HuH-7 (cell line): ENCODE data around the gene IFT81.
"Not testable (repeated sequence)": the region's sequence is repeated elsewhere in the genome, so short reads cannot be mapped to it uniquely, and the experiment has no call there.

Experiments used
- DNase-seq: peaks from one replicate; pipeline ENCODE4 v3.0.0; 2011; ENCODE audit warnings: low spot score

Gene IFT81

GRCh38 chr12:110108309-110109036, 15.7 kb upstream of the IFT81 start:
- no peak for DNase-seq

GRCh38 chr12:110109037-110109836, 14.9 kb upstream of the IFT81 start:
- DNase-seq: no peak

- DNase-seq: no peak
These were observed 14.2 kb upstream of the IFT81 start for GRCh38 chr12:110109837-110110535.

- DNase-seq: no peak
These were observed 12.5 kb upstream of the IFT81 start for GRCh38 chr12:110111476-110112334.

- DNase-seq: no peak
These were observed 11.9 kb upstream of the IFT81 start for GRCh38 chr12:110112335-110112660.

- DNase-seq: no peak
These were observed 9.6 kb upstream of the IFT81 start for GRCh38 chr12:110114528-110114937.

- no peak for DNase-seq
These were observed 8.5 kb upstream of the IFT81 start for GRCh38 chr12:110115675-110116074.

- no peak for DNase-seq
These were observed 7.5 kb upstream of the IFT81 start for GRCh38 chr12:110116623-110117022.

GRCh38 chr12:110117210-110117609, 6.9 kb upstream of the IFT81 start:
- DNase-seq: not testable (repeated sequence)

- no peak for DNase-seq
These were observed 6.0 kb upstream of the IFT81 start for GRCh38 chr12:110117956-110118685.

- DNase-seq: no peak
These were observed 1.2 kb upstream of the IFT81 start for GRCh38 chr12:110122929-110123328.

- no peak for DNase-seq
These were observed 263 bp upstream of the IFT81 start for GRCh38 chr12:110123919-110124268.

- DNase-seq: no peak
These were observed 2.4 kb downstream of the IFT81 start for GRCh38 chr12:110126557-110126956.

GRCh38 chr12:110134691-110135411, 10.7 kb downstream of the IFT81 start:
- DNase-seq: no peak

- no peak for DNase-seq
These were observed 11.6 kb downstream of the IFT81 start for GRCh38 chr12:110135806-110136205.

- no peak for DNase-seq
These were observed 13.6 kb downstream of the IFT81 start for GRCh38 chr12:110137786-110138185.

GRCh38 chr12:110141389-110141788, 17.2 kb downstream of the IFT81 start:
- no peak for DNase-seq

GRCh38 chr12:110146986-110147385, 22.8 kb downstream of the IFT81 start:
- no peak for DNase-seq

GRCh38 chr12:110149086-110149660, 25.0 kb downstream of the IFT81 start:
- DNase-seq: no peak

GRCh38 chr12:110156766-110157165, 32.6 kb downstream of the IFT81 start:
- DNase-seq: no peak
